Ureter (tissue), 1 donor: Measurements from ENCODE around the gene PDPR. TPM values are rescaled to one million over a fixed set of nuclear protein-coding genes. Genes with fewer than 3 reads are reported as not detected.
"Not testable (repeated sequence)": the region's sequence is repeated elsewhere in the genome, so short reads cannot be mapped to it uniquely, and the experiment has no call there.

Experiments used
- DNase-seq: peaks from one replicate; pipeline ENCODE4 v3.0.0-alpha.2; 2020; ENCODE audit warnings: low spot score
- total RNA-seq: library from RNA; stranded (reverse); gene quantifications from one replicate; pipeline ENCODE4 v1.2.4, GENCODE V29; 2023
- donor health status: DM: yes; HTN: yes; CAD: no.

PDPR gene
- total RNA-seq, 1 donor from 2014 or later, result 47.4 TPM

DNA sequence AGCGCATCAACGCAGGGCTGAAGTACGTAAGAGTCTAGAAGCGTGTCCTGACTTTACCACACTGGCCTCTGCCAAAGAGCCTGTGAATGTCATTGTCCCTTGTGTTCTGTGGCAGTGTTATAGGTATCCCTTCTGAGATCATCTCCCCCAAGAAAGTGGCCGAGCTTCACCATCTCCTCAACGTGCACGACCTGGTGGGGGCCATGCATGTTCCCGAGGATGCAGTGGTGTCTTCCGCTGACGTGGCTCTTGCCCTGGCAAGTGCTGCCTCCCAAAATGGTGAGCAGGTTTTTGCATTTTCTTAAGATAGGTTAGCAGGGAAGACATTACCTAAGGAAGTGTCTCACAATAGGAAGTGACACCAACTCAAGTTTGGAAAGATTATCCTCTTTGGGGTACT, 14.7 kb downstream of the PDPR start:
- not testable (repeated sequence) for DNase-seq

DNA sequence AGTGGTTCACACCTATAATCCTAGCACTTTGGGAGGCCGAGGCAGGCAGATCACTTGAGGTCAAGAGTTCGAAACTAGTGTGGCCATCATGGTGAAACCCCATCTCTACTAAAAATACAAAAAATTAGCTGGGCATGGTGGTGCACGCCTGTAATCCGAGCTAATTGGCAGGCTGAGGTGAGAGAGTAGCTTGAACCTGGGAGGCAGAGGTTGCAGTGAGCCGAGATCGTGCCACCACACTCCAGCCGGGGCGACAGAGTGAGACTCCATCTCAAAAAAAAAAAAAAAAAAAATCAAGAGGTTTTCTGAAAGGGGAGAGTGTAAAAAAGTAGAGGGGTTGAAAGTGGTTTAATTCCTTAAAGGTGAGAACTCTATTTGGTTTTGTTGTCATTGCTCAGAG, 21.7 kb downstream of the PDPR start:
- not testable (repeated sequence) for DNase-seq

DNA sequence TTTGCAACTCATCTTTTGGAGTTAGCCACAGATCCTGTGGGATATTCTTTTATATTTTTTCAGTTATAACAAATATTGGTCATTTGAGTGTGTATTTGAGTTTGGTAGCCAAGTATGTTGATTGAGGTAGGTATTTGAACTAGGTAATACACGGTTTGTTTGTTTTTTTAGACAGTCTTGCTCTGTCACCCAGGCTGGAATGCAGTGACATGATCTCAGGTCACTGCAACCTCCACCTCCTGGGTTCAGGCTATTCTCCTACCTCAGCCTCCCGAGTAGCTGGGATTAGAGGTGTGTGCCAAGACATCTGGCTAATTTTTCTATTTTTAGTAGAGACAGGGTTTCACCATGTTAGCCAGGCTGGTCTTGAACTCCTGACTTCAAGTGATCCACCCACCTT, 22.5 kb downstream of the PDPR start:
- not testable (repeated sequence) for DNase-seq

- DNase-seq, result not testable (repeated sequence)
Measured at GRCh38 chr16:70142739-70143138, 28.6 kb downstream of the PDPR start.

DNA sequence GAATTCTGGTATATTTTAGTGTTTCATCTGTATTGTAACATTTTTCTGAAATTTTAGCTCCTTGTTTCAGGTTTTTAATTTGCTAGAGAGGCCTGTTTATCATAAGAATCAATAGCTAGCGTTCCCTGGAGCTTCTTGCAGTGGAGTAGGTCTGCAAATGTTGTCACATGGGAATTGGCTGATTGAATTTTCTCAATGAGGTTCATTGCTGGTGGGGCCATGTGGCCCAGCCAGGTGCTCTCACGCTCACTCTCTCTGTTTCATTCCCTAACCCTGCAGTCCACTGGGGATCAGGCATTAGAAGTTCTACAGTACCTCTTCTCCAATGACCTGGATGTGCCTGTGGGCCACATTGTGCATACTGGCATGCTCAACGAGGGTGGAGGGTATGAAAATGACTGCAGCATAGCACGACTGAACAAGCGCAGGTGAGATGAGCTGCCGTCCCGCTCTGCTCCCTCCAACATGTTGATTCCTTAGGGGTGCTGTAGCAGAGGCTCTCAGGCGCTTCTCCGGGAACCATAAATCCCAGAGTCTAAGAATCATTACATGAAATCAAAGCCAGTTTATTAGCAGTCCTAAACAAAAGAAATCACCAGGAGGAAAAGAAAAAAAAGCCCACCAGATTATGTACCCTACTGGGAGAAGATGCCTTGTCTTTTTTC, 29.2 kb downstream of the PDPR start:
- DNase-seq, result not testable (repeated sequence)

- not testable (repeated sequence) for DNase-seq
Measured at GRCh38 chr16:70147853-70148252, 33.7 kb downstream of the PDPR start.

GRCh38 chr16:70148453-70148852, 34.3 kb downstream of the PDPR start:
- not testable (repeated sequence) for DNase-seq

DNA sequence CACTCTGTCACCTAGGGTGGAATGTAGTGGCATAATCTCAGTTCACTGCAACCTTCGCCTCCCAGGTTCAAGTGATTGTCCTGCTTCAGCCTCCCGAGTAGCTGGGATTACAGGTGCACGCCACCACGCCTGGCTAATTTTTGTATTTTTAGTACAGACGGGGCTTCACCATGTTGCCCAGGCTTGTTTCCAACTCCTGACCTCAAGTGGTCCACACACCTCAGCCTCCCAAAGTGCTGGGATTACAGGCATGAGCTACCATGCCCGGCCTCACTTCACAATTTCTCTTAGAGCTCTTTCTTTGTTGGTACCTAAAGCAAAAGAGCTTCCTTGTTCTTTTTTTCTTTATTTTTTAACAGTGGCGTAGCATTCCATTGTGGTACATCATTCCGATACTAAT, 35.2 kb downstream of the PDPR start:
- not testable (repeated sequence) for DNase-seq

GRCh38 chr16:70151391-70151790, 37.3 kb downstream of the PDPR start:
- DNase-seq, result peak; percentile 40

- peak; percentile 44 for DNase-seq
Measured at GRCh38 chr16:70151941-70152509, 37.9 kb downstream of the PDPR start.

DNA sequence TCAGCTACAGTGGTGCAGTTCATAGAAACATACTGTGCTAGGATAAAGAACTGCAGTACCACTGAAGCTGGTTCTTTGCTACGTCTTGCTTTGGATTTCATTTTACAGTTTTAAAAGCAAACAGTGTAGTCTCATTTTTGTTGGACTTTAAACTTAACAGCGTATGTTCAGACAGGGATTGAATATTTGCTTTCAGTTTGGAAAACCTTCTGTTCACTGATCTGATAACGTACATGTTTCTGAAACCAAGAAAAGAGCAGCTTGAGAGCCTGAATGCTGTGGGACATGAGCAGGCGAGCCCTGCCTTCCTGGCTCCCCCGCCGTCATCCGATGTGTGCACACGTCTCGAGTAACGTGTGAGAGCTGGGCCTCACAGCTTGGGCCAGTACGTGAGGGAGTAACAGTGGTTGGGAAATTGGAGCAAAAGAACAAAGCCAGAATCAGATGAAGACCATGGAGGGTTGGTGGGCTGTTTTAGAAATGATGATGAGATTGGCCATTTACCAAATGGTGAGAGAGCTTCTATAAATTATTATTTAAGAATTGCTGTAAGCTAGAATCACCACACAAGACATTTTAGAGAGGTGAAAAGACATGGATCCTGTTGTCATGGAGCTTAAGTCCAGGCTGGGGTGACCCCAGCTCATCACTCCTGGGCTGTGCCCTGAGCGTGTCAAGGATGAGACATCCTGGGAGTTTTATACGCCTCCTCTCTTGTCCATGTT, 38.6 kb downstream of the PDPR start:
- peak; percentile 43 for DNase-seq

GRCh38 chr16:70154736-70155135, 40.6 kb downstream of the PDPR start:
- not testable (repeated sequence) for DNase-seq

GRCh38 chr16:70156207-70156978, 42.3 kb downstream of the PDPR start:
- no peak for DNase-seq

DNA sequence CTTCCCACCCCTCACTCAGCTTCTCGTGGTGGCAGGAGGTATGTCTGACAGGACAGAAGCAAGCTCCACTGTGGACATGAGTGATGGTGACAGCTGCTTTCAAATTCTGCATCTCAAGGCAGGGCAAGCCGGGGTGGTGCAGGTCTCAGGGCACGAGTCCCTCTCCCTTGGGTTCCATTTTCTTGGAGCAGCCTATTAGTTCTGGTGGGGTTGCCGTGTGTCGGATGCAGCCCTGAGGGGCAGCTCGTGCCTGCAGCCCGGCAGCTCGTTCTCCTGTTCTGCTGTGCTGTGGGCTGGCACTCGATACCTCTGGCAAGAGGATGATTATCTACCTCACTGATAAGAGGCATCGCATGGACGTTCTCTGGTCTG, 43.0 kb downstream of the PDPR start:
- peak; percentile 44 for DNase-seq

DNA sequence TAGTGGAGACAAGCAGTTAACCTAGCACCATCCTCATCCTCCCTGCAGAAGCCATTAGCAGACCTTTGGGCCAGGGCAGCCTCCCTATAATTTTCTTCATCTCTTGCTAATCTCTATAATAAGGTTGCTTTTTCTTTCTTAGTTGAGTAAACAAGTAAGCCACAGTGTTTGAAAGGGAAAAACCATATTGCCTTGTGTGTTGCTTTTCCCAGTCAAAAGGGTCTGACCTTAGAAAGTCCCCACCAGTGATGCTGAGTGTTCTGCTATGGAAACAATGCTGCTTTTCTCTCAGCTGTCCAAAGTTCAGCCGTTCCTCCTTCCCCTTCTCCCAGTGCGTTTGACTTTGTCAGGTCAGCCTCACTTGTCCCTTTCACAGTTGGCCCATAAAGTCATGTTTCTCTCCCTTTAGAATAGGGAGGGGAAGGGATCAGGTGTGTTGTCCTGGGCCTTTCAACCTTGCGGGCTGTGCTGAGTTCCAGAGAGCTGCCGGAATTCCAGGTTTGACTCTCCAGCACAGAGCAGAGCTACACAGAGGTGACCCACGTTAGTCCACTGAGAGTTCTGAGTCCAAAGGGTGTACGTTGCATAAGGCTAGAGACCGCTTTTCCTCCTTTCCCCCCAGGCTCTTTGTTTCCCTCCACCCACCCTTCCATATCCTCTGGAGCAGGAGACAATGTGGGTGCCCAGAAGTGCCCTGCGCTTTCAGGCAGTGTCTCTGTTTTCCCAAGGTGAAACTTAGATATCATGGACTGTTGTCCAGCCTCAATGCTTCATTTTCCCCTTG, 43.5 kb downstream of the PDPR start:
- DNase-seq, result peak; percentile 44

DNA sequence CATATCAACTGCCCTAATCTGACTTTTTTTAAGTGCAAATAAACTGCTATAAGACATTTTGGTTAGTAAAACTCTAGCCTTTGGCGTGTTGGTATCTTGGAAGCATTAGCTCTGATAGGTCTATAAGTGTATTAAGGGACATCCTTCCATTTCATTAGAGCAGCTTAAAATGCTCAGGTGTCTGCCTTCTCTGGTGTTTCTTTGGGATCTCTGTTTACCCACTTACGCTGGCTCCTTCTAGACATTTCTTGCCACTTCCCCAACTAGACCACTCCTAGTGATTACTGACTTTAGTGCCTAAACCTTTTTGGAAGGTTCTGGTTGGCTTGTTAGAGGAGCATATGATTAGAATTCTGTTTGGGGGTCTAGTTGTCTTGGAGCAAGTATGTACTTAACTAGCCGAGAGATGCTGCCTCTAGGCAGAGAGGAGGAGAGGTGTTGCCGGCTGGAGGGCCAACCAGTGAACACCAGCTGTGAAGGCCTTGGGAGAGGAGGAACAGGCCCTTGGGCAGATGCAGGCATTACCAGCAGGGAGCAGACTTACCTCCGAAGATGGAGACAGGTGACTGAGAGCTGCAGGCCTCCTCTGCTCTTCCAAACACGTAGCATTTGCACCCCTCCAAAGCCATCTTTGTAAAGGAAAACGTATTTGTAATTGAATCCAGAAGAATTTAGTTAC, 44.3 kb downstream of the PDPR start:
- DNase-seq, result peak; percentile 39

DNA sequence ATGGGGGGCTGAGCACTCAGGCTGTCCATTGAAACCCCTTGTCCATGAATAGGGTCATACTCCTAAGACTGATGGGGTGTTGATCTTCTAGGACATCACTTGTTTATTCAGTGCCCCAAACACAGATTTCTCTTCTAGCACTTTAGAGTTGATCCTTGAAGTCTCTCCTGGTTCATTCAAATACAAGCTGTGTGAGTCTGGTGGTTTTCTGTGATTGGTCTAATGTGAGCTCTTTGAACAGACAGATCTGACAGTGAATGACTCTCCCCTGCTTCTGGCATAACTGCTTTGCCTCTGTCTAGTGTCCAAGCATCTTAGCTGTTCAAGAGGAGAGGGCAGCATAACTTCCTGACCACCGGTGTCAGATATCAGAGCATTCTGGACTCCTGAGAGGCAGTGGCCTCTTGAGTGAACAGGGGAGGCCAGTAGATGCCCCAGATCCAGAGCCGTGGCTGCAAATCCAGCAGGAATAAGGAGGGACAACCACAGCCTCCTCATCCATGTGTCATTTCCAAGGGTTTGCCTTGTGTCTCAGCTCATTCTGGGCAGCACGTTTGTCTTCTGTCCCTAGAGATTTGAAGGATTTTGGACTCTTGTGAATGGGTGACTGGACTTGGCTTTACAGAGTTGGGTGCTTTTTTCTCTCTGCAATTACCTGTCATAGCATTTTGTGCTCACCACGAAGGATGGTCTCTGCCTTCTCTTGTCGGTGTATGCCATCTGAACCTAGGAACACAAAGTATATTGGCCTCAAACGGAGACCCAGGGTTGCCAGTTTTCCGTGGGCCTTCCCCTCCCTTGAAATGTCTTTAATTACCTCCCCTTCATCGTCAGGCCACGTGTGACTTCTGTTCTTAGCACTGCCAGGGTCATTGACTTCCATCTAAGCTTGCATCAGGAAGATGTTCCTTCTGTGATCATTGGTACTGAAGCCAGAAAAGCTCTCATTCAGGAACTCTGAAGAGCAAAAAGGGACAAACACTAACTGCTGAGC, 45.5 kb downstream of the PDPR start:
- DNase-seq, result peak; percentile 40

- peak; percentile 39 for DNase-seq
Measured at GRCh38 chr16:70160388-70160787, 46.3 kb downstream of the PDPR start.

DNA sequence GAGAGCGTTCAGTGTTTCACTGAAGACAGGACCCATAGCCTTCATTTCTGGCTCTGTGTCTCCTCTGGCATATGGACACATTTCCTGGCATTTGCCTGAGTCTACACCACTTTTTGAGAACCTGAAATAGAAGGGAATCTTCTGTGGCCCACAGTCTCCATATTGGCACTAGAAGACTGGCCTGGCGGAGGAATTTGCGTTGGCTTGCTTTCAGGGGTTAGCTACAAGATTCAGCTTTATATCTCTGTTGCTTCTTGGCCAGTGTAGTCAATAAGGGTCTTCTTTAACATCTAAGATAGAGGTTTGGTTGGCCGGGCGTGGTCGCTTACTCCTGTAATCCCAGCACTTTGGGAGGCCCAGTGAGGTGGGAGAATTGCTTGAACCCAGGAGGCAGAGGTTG, 46.7 kb downstream of the PDPR start:
- DNase-seq, result peak; percentile 36

DNA sequence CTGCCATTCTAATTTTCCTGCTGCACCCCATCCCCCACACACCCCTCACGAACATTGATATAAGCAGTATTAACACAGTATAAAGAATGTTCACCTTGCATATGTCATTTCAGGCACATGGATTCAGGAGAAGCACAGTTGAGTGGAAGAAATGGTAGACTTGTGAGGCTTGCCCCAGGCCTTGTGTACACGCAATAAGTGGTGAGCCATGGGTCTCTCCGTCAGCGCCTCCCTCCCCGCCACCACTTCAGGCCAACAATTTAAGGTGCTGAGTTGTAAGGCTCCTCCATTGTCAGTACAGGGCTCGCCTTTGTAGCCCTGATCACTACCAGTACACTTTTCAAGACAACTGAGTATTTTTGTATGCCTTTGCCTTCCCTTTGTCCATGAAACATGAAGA, 47.2 kb downstream of the PDPR start:
- DNase-seq, result peak; percentile 42
